PC-9 (cell line): ENCODE data around the gene ADGRG7.

ENCODE experiments used
- CTCF ChIP-seq: fragments of 200-600 bp; sonication (generic); conservative IDR thresholded peaks from 2 replicates; pipeline ENCODE4 v1.6.1; 2017; ENCODE audit warnings: mixed run types, antibody characterized with exemption, mild to moderate bottlenecking, moderate library complexity
- EZH2 ChIP-seq: fragments of 200-600 bp; sonication (generic); IDR thresholded peaks from 2 replicates; pipeline ENCODE4 v1.8.0; 2017; ENCODE audit warnings: antibody characterized with exemption, low read depth

GRCh38 chr3:100732435-100732834, 123.0 kb downstream of the ADGRG7 start:
- TF ChIP-seq CTCF (no peak), EZH2 (no peak)
